Parathyroid adenoma (tissue), 2 donors: ENCODE data around the gene NMNAT1.
A peak's percentile ranks its signal among the peaks of the same experiment; 100 is the strongest.

Experiments used
- H2AFZ ChIP-seq: fragments of 300-600 bp; sonication (generic); one replicate; pipeline ENCODE4 v1.7.0; 2017; ENCODE audit warnings: antibody characterized with exemption, mild to moderate bottlenecking
- H3K27ac ChIP-seq: fragments of 300-600 bp; sonication (generic); one replicate; pipeline ENCODE4 v1.7.0; 2017
- H3K27me3 ChIP-seq: fragments of 300-600 bp; sonication (generic); one replicate; pipeline ENCODE4 v1.7.0; 2017; ENCODE audit warnings: low read length; ENCODE audit not compliant: control insufficient read depth, insufficient read depth
- H3K36me3 ChIP-seq: fragments of 300-600 bp; sonication (generic); one replicate; pipeline ENCODE4 v1.7.0; 2017; ENCODE audit warnings: low read length; ENCODE audit not compliant: control insufficient read depth, insufficient read depth
- H3K4me1 ChIP-seq: fragments of 300-600 bp; sonication (generic); one replicate; pipeline ENCODE4 v1.7.0; 2017; ENCODE audit warnings: control low read depth
- H3K4me2 ChIP-seq: fragments of 300-600 bp; sonication (generic); one replicate; pipeline ENCODE4 v1.7.0; 2017; ENCODE audit warnings: low read length
- H3K4me3 ChIP-seq: fragments of 300-600 bp; sonication (generic); one replicate; pipeline ENCODE4 v1.7.0; 2017; ENCODE audit warnings: low read depth, low read length
- H3K79me2 ChIP-seq: fragments of 300-600 bp; sonication (generic); one replicate; pipeline ENCODE4 v1.7.0; 2017; ENCODE audit warnings: control low read depth
- H3K9ac ChIP-seq: fragments of 300-600 bp; sonication (generic); one replicate; pipeline ENCODE4 v1.7.0; 2017; ENCODE audit warnings: mild to moderate bottlenecking
- H3K9me3 ChIP-seq: fragments of 300-600 bp; sonication (generic); one replicate; pipeline ENCODE4 v1.7.0; 2017; ENCODE audit warnings: low read length; ENCODE audit not compliant: control insufficient read depth
- TF ChIP-seq, protein P1 (sequence below): fragments of 300-600 bp; sonication (generic); IDR thresholded peaks from one replicate; pipeline ENCODE4 v1.7.0; 2017; ENCODE audit warnings: antibody characterized with exemption, mild to moderate bottlenecking
- donor health status: primary hyperparathyroidism.

The NMNAT1 gene

DNA sequence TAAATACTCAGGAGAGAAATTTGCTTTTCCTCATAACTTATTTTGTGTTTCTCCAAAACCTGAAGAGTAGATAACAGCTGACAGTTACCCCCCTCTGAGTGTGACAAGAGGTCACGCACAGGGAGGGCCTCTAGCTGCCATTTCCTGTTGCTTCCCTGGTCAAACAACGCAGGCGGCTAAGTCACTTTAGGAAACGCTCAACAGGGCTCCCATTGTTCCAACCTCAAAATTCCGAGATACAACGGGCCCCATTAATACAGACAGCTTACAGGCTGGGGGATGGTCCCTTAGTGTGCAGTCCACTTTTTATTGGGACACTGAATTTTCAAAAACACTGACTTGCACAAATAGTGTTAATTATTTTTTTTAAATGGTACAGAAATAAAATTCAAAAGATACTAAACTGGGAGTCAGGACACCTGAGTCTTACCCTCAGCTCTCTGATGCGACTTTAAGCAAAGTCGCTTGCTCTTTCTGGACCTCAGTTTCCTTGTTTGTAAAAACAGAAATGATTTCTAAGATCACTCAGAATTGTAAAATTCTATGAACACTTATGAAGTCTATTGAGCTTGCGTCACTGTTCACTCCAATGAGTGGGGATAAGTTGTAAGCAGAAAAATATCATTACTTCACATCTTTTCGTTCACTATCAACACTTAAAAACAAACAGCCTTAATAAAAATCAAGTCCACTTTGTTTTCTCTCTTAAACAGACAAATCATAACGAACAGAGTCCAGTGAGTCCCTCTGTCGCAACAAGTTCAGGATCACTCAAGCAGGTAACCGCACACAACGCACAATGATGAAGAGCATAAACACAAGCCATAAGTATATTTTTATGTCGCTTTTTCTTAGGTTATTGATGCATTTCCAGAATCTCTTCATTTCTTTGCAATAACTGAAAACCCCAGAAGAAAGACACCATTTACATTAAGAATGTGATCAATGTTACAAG, 13.6 kb upstream of the NMNAT1 start:
- no peak overlapping the region for H3K9ac ChIP-seq
- no peak overlapping the region for H2AFZ ChIP-seq
- H3K27me3 ChIP-seq, result no peaks in the 10 kb centered on the region
- no peaks in the 10 kb centered on the region for H3K79me2 ChIP-seq
- no peak overlapping the region for H3K4me3 ChIP-seq
- TF ChIP-seq, protein P1, sequence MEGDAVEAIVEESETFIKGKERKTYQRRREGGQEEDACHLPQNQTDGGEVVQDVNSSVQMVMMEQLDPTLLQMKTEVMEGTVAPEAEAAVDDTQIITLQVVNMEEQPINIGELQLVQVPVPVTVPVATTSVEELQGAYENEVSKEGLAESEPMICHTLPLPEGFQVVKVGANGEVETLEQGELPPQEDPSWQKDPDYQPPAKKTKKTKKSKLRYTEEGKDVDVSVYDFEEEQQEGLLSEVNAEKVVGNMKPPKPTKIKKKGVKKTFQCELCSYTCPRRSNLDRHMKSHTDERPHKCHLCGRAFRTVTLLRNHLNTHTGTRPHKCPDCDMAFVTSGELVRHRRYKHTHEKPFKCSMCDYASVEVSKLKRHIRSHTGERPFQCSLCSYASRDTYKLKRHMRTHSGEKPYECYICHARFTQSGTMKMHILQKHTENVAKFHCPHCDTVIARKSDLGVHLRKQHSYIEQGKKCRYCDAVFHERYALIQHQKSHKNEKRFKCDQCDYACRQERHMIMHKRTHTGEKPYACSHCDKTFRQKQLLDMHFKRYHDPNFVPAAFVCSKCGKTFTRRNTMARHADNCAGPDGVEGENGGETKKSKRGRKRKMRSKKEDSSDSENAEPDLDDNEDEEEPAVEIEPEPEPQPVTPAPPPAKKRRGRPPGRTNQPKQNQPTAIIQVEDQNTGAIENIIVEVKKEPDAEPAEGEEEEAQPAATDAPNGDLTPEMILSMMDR, result no peak
- H3K4me2 ChIP-seq, result no peak overlapping the region
- no peaks in the 10 kb centered on the region for H3K4me1 ChIP-seq
- H3K9me3 ChIP-seq, result no peaks in the 10 kb centered on the region
- no peak overlapping the region for H3K27ac ChIP-seq
- H3K36me3 ChIP-seq, result no peaks in the 10 kb centered on the region

DNA sequence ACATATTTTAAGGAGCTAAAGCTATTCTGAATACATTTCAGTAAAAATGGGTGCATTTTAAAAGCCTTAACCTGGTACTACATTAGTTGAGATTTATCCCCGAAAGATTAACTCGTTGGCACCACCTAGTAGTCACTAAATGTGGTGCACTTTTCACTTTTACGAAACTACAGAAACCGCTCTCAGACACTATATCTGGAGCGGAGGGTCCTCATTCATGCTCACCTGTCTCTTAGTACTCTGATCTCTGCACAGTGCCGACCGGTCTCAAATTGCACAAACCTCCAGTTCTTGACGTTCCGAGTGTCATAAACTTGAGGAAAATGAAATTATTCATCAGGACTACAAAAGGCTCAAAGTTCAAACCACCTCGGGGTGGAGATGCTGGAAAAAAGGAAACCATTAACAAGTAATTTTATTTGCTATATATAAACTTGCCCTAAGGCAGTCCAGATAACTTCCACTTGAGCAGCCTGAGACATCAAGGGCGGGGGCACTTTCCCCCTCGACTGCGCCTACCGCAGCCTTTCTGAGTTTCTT, 806 bp upstream of the NMNAT1 start:
- no peaks in the 10 kb centered on the region for H3K36me3 ChIP-seq
- peak overlapping the region; percentile 75 for H2AFZ ChIP-seq
- no peaks in the 10 kb centered on the region for H3K4me1 ChIP-seq
- peak overlapping the region; percentile 87 for H3K4me2 ChIP-seq
- peak overlapping the region; percentile 86 for H3K4me3 ChIP-seq
- no peaks in the 10 kb centered on the region for H3K27me3 ChIP-seq
- no peaks in the 10 kb centered on the region for H3K9me3 ChIP-seq
- no peaks in the 10 kb centered on the region for H3K79me2 ChIP-seq
- H3K9ac ChIP-seq, result peak overlapping the region; percentile 24
- H3K27ac ChIP-seq, result peak overlapping the region; percentile 65
- TF ChIP-seq, protein P1, result peak; percentile 18

DNA sequence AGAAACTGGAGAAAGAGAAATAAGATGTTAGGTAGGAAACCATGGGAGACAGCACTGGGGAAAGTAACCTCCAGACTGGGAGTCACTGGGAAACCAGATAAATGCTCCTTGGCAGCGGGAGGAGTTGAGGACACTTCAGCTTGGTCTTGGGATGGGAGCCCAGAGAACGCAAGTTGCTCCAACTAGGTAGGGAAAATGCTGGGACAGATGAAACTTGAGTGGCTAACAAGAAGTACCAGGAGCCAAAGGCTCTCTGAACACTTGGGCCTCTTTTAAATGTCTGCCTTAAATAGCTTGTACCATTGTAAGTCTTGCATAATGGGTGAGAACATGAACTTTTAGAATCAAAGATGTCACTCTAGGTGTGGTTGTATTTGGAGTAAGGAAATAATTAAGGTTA, 3.0 kb downstream of the NMNAT1 start:
- H3K9ac ChIP-seq, result no peak overlapping the region
- H3K27ac ChIP-seq, result no peak overlapping the region
- no peaks in the 10 kb centered on the region for H3K36me3 ChIP-seq
- H3K9me3 ChIP-seq, result no peaks in the 10 kb centered on the region
- H3K4me3 ChIP-seq, result no peak overlapping the region
- H3K79me2 ChIP-seq, result no peaks in the 10 kb centered on the region
- TF ChIP-seq, protein P1, result no peak
- no peaks in the 10 kb centered on the region for H3K4me1 ChIP-seq
- H2AFZ ChIP-seq, result no peak overlapping the region
- H3K4me2 ChIP-seq, result no peak overlapping the region
- no peaks in the 10 kb centered on the region for H3K27me3 ChIP-seq

DNA sequence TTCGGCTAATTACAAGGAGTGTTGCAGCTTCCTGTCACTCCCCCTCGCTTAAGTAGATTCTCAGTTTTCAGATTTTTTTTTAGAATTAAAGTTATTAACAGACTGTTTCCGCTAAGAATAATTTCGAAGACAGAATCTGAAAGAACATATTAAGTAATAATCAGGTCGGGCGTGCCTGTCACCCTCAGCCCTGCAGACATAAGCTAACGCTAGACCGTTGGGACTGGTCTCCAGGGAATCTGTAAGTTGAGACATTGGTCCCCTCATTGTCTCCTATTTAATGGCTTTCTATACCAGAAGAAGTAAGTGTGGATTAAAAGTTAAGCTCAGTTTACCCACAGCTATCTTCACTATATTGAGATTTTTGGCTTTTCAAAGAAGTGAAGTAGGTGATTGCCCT, 14.5 kb downstream of the NMNAT1 start:
- Histone ChIP-seq H3K9ac (no peak overlapping the region), H2AFZ (no peak overlapping the region), H3K4me3 (no peak overlapping the region), H3K4me2 (no peak overlapping the region), H3K9me3 (no peaks in the 10 kb centered on the region), H3K79me2 (no peaks in the 10 kb centered on the region), H3K4me1 (no peaks in the 10 kb centered on the region), H3K27ac (no peak overlapping the region), H3K27me3 (no peaks in the 10 kb centered on the region), H3K36me3 (no peaks in the 10 kb centered on the region)
- TF ChIP-seq, protein P1, result no peak
